Measurements from ENCODE around the gene IL20.

IL20 gene

GRCh38 chr1:206864939-206865671 is at the start of gene IL20:
Gene IL20, plus strand, starts transcription at chr1:206865623. Its CDS starts 230 bp downstream, at chr1:206865853.
- DNase-seq: peak; percentile 74

GRCh38 chr1:206816390-206817287 is 48.8 kb upstream of the IL20 start:
- no peak for DNase-seq

- no peak for DNase-seq
These were observed 43.9 kb upstream of the IL20 start for GRCh38 chr1:206821493-206821892.

GRCh38 chr1:206823727-206824126 is 41.7 kb upstream of the IL20 start:
- DNase-seq: peak; percentile 70

GRCh38 chr1:206824331-206824730 is 41.1 kb upstream of the IL20 start:
- DNase-seq: peak; percentile 62

GRCh38 chr1:206826394-206826793 is 39.0 kb upstream of the IL20 start:
- no peak for DNase-seq

GRCh38 chr1:206828061-206828460 is 37.4 kb upstream of the IL20 start:
- no peak for DNase-seq

- DNase-seq: no peak
These were observed 36.7 kb upstream of the IL20 start for GRCh38 chr1:206828765-206829164.

GRCh38 chr1:206829282-206829681 is 36.1 kb upstream of the IL20 start:
- no peak for DNase-seq

GRCh38 chr1:206829875-206830274 is 35.5 kb upstream of the IL20 start:
- DNase-seq: no peak

- DNase-seq: no peak
These were observed 33.8 kb upstream of the IL20 start for GRCh38 chr1:206831650-206832049.

- no peak for DNase-seq
These were observed 33.0 kb upstream of the IL20 start for GRCh38 chr1:206832352-206832880.

GRCh38 chr1:206833106-206833680 is 32.2 kb upstream of the IL20 start:
- DNase-seq: no peak

- DNase-seq: no peak
These were observed 31.6 kb upstream of the IL20 start for GRCh38 chr1:206833801-206834200.

GRCh38 chr1:206834217-206834616 is 31.2 kb upstream of the IL20 start:
- DNase-seq: no peak

GRCh38 chr1:206834711-206835110 is 30.7 kb upstream of the IL20 start:
- peak; percentile 44 for DNase-seq

GRCh38 chr1:206835186-206835585 is 30.2 kb upstream of the IL20 start:
- DNase-seq: no peak

- DNase-seq: no peak
These were observed 29.3 kb upstream of the IL20 start for GRCh38 chr1:206836111-206836510.

GRCh38 chr1:206839006-206839560 is 26.3 kb upstream of the IL20 start:
- DNase-seq: no peak

GRCh38 chr1:206839857-206840256 is 25.6 kb upstream of the IL20 start:
- DNase-seq: peak; percentile 83

GRCh38 chr1:206841609-206842323 is 23.7 kb upstream of the IL20 start:
- no peak for DNase-seq

GRCh38 chr1:206842854-206843253 is 22.6 kb upstream of the IL20 start:
- no peak for DNase-seq

Data from fibroblast of skin of right biceps (primary cell).